ENCODE data around the gene A3GALT2. TPM values are rescaled to one million over a fixed set of nuclear protein-coding genes. Genes with fewer than 3 reads are reported as not detected.
A peak's percentile ranks its signal among the peaks of the same experiment; 100 is the strongest.

Gene A3GALT2
- total RNA-seq, 1 donor from 2014 or later, result not detected

- Histone ChIP-seq H3K4me1 (no peaks in the 10 kb centered on the region), H3K9me3 (no peaks in the 10 kb centered on the region), H3K27ac (no peak overlapping the region), H3K27me3 (no peaks in the 10 kb centered on the region), H3K4me3 (no peak overlapping the region), H3K36me3 (peaks cover 65 to 87% of the 10 kb centered on the region in 2 donors)
- intact Hi-C loops (cut with DNase I), result no loop called here
- DNase-seq (ENCODE audit: low spot score in 2 of 2), result no peak
- TF ChIP-seq CTCF (IDR thresholded peaks at IDR 0.05), result no peak
These were observed 40.7 kb downstream of the A3GALT2 start for GRCh38 chr1:33280091-33280661.

- no peak for TF ChIP-seq CTCF (IDR thresholded peaks at IDR 0.05)
- H3K27me3 ChIP-seq, result no peaks in the 10 kb centered on the region
- intact Hi-C loops (cut with DNase I), result no loop called here
- H3K4me3 ChIP-seq, result no peak overlapping the region
- H3K4me1 ChIP-seq, result peaks cover 0 to 8% of the 10 kb centered on the region in 2 donors
- H3K9me3 ChIP-seq, result no peaks in the 10 kb centered on the region
- peak overlapping the region in 1 of 2 donors; percentile 3 for H3K27ac ChIP-seq
- peaks cover 49 to 67% of the 10 kb centered on the region in 2 donors for H3K36me3 ChIP-seq
- DNase-seq (ENCODE audit: low spot score in 2 of 2), result peak in 1 of 2 donors; percentile 60
These were observed 43.3 kb downstream of the A3GALT2 start for GRCh38 chr1:33277488-33278084.

- Histone ChIP-seq H3K36me3 (peaks cover 41 to 59% of the 10 kb centered on the region in 2 donors), H3K9me3 (no peaks in the 10 kb centered on the region), H3K4me3 (no peak overlapping the region), H3K27me3 (no peaks in the 10 kb centered on the region), H3K4me1 (peaks cover 0 to 17% of the 10 kb centered on the region in 2 donors), H3K27ac (no peak overlapping the region)
- intact Hi-C loops (cut with DNase I), result no loop called here
- DNase-seq (ENCODE audit: low spot score in 2 of 2), result no peak
- no peak for TF ChIP-seq CTCF (IDR thresholded peaks at IDR 0.05)
These were observed 44.2 kb downstream of the A3GALT2 start for GRCh38 chr1:33276573-33277298.

- Histone ChIP-seq H3K27ac (peak overlapping the region; percentile 14 to 19), H3K36me3 (peaks cover 34 to 55% of the 10 kb centered on the region in 2 donors), H3K27me3 (no peaks in the 10 kb centered on the region), H3K4me3 (no peak overlapping the region), H3K4me1 (peaks cover 0 to 23% of the 10 kb centered on the region in 2 donors), H3K9me3 (no peaks in the 10 kb centered on the region)
- no peak for DNase-seq (ENCODE audit: low spot score in 2 of 2)
- no peak for TF ChIP-seq CTCF (IDR thresholded peaks at IDR 0.05)
- intact Hi-C loops (cut with DNase I), result no loop called here
These were observed 45.0 kb downstream of the A3GALT2 start for GRCh38 chr1:33275706-33276572.

GRCh38 chr1:33275195-33275594 is 45.7 kb downstream of the A3GALT2 start:
- Histone ChIP-seq H3K27me3 (no peaks in the 10 kb centered on the region), H3K36me3 (peaks cover 26 to 53% of the 10 kb centered on the region in 2 donors), H3K4me3 (no peak overlapping the region), H3K4me1 (peaks cover 0 to 30% of the 10 kb centered on the region in 2 donors), H3K27ac (peak overlapping the region; percentile 14 to 39), H3K9me3 (no peaks in the 10 kb centered on the region)
- intact Hi-C loops (cut with DNase I), result no loop called here
- no peak for DNase-seq (ENCODE audit: low spot score in 2 of 2)
- TF ChIP-seq CTCF (IDR thresholded peaks at IDR 0.05), result no peak
